Stimulated activated CD4-positive, alpha-beta T cell treated with anti-CD3 and anti-CD28 coated beads, Interleukin-15, amount 100 ng/mL, for 1 hour (primary cell): Measurements from ENCODE around the gene ANKRD44.
"Not testable (repeated sequence)": the region's sequence is repeated elsewhere in the genome, so short reads cannot be mapped to it uniquely, and the experiment has no call there.

ENCODE experiments used
- DNase-seq, 2 donors: peaks; one replicate each; pipeline ENCODE4 v3.0.0-alpha.2; 2020; ENCODE audit warnings: low read depth in 1 of 2, low spot score in 1 of 2

Gene ANKRD44

GRCh38 chr2:197054437-197054836 is 256.1 kb downstream of the ANKRD44 start:
- no peak for DNase-seq

GRCh38 chr2:197052356-197052755 is 258.2 kb downstream of the ANKRD44 start:
- DNase-seq, result no peak

GRCh38 chr2:197045115-197045514 is 265.5 kb downstream of the ANKRD44 start:
- DNase-seq, result no peak

- no peak for DNase-seq
Observed at GRCh38 chr2:197042739-197043196, 267.8 kb downstream of the ANKRD44 start.

DNA sequence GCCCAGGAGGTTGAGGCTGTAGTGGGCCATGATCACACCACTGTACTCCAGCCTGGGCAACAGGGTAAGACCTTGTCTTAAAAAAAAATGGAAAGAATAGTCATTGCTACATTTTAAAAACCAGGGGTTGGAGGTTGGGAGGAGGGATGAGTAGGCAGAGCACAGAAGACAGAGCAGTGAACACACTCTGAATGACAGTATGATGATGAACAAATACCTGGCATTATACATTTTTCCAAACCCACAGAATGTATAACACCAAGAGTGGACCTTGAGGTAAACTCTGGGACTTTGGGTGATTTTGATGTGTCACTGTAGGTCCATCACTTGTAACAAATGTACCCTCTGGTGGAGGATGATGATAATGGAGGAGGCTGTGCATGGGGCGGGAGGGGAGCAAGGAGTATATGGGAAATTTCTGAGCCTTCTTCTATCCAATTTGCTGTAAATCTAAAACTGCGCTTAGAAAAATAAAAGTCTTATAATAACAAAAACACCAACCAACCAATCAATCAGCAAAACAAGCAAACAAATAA is 272.6 kb downstream of the ANKRD44 start:
- no peak for DNase-seq

DNA sequence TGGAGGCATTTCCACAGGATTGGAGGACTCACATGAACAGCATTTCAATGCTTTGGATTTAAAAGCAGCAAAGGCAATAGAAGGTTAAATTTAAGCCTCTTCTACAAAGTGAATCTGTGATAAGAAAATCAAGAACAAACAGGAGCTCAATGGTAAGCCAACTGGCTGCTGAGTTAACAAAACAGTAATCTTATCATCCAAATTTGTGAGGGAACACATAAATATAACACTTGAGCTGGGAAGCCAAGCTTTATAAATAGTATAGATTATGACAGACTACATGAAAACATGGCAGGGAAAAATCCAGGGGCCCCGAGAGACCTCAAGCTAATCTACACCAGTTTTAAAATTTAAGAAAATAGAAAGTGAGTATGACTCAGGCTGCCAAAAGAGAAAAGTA is 275.6 kb downstream of the ANKRD44 start:
- DNase-seq, result no peak

GRCh38 chr2:197034292-197034691 is 276.3 kb downstream of the ANKRD44 start:
- no peak for DNase-seq

DNA sequence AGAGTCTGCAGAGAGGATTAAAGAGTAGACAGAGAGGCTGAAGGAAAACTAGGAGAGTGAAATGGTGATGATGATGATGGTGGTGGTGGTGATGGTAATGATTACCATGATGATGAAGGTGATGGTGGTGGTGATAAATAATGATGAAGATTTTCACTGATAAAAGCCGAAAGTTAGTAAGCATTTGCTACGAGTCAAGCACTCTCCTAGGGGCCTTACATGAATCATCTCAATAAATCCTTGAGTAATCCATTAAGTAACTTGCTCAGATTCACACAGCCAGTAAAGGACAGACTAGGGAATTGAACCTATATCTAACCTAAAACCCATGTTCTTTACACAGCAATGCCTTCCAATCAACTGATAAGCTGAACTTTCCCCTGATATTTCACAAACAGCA is 277.4 kb downstream of the ANKRD44 start:
- DNase-seq, result no peak

DNA sequence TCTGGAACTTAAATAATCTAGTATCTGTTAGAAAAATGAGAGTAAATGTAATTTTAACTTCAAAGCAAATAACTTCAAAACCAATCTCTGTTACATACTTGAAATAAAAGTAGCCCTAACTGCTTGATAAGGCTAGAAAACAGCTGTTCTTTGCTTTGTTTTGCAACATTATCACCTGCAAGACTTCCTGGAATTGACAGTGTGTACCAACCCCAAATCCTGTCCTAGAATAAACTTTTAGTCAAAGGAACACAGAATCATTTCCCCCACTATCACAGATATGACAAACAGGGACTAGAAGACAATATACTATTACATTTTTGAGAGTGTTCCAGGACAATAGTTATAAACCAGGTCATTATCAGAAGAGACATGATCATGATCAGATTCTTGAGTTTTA is 278.8 kb downstream of the ANKRD44 start:
- no peak for DNase-seq

- DNase-seq, result no peak
Observed at GRCh38 chr2:197030090-197030489, 280.5 kb downstream of the ANKRD44 start.

GRCh38 chr2:197028633-197029032 is 281.9 kb downstream of the ANKRD44 start:
- DNase-seq, result no peak

GRCh38 chr2:197028230-197028629 is 282.4 kb downstream of the ANKRD44 start:
- no peak for DNase-seq

GRCh38 chr2:197024206-197024605 is 286.4 kb downstream of the ANKRD44 start:
- DNase-seq, result no peak

DNA sequence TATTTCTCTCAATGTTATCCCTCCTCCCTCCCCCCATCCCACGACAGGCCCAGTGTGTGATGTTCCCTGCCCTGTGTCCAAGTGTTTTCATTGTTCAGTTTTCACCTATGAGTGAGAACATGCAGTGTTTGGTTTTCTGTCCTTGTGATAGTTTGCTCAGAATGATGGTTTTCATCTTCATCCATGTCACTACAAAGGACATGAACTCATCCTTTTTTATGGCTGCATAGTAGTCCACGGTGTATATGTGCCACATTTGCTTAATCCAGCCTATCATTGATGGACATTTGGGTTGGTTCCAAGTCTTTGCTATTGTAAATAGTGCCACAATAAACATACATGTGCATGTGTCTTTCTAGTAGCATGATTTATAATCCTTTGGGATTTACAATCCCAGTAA is 289.7 kb downstream of the ANKRD44 start:
- DNase-seq, result not testable (repeated sequence)

DNA sequence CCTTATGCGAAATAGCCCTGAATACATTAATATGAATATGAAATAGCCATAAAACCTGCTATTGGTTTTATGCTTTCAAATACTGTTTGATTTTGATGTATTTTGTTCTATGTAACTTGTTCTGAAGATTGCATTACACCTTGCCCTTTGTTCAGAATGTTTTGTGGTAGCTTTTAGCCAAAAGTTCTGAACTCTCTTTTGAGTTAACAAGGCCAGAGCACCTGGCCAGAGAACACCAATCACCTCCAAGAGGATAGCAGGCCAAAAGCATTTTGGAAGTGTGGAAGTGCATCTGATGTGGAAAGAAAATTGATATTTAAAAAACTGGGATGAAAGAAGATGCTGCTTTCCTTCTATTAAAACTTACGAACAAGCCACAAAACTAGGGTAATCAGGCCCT is 297.5 kb downstream of the ANKRD44 start:
- DNase-seq, result no peak

- DNase-seq, result no peak
Observed at GRCh38 chr2:197011801-197012641, 298.6 kb downstream of the ANKRD44 start.

DNA sequence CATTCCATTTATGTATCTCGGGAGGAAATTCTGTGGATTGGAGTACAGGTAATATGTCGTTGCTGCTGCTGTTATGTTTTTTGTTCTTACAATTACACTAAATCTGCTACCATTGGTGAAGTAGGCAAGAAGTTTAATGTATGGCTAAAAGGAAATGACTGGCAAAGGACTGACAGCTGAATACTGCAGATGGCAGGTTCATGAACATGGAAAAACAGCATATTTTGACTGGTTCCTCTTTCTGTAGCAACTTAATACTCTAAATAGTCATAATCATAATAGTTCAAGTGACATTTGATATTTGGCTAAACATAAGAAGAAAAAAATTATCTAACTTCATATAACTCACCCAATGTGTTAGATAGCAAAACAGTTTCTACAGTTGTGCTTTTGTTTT is 299.6 kb downstream of the ANKRD44 start:
- DNase-seq, result no peak

DNA sequence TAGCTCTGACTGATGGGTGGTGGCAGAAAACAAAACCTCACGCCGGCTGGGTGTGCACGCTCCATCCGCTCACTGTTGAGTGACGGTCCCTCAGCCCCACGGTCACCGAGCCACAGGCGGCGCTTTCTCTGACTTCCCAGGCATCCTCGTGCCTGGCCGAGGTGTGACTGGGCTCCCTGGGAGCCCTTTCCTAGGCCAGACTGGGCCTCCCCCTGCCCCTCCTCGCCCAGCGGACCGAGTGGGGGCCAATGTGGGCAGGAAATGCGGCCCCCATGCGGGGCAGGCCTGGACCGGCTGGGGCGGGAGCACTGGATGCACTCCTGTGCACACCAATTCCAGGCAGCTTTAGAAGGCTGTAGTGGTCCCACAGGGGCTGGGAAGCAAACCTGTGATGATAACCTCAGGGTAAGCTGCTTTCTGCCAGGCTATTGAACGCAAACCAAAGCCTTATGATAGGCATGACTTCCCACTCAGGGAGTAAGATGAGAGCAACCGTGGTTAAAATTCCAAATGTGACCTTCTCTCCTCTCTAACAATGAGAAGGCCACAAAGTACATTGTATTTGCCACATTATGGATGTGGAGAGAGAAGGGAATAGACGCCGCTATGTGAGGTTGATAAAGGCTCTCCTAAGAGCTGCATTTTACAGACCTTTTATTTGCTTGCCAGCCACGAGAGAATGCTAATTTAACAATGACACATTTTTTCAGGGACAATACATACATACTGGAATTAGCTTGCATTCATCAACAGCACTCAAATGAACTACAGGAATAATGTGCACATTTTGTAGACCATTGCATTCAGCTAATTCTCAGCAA is 300.2 kb downstream of the ANKRD44 start:
- no peak for DNase-seq

DNA sequence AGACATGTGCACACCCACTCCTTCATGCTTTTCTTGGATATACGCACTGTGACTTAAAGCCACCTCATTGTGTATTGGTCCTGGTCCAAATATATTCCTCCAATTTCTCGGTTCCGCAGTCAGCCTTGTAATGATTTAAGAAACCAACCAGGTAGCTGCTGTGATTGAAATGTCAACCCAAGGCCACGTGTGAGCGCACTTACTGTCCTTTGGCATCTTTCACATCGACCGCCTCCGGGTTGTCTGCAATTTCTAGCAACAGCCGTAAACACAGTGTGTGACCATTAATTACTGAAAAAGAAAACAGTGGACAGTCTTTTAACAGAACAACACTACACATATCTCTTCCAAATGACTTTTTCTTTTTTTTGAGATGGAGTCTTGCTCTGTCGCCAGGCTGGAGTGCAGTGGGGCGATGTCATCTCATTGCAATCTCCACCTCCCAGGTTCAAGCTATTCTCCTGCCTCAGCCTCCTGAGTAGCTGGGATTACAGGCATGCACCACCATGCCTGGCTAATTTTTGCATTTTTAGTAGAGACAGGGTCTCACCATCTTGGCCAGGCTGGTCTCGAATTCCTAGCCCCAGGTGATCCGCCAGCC is 301.7 kb downstream of the ANKRD44 start:
- DNase-seq, result not testable (repeated sequence)

DNA sequence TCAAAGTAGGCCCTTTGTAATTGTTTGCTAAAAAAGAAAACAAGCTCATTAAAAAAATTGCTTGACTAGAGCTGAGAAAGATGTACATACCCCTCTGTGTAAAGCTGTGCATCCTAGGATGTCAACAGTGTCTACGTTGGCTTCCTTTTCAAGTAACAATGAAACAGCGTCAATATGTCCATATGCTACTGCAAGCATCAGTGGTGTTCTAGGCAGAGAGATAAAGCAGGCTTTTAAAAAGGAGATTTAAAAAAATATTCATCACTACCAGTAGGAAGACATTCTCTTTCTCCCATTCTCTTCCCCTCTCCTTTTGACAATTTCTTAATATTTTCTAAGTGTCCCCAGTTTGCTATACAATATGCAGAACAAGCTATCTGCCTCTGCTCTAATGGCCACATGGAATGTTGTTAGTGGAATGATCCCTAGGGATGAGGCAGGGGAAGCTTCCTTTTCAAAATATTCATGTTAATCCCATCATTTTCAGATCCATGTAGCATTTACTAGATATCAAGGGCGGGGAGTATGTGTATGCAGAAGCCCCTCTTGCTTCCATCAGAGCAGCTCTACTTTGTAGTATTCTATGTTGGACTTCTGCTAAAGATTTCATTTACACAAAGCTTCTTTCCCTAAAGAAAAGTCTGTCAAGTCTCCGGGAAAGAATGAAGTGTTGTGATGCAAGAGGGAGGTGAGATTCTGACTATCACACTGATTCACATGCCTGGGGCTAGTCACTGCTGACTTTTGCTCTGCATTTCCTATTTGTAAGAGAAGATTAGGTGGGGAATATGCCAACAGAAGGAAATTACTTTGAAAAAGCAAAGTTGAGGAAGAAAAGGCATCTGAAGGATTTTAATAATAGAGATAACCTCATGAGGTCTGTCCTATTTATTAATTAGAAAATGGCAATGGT is 302.6 kb downstream of the ANKRD44 start:
- DNase-seq, result no peak
